Testis (tissue), 3 donors: Measurements from ENCODE around the gene BARHL2. TPM values are rescaled to one million over a fixed set of nuclear protein-coding genes. Genes with fewer than 3 reads are reported as not detected.

ENCODE experiments used
- DNase-seq: peaks from one replicate; pipeline ENCODE4 v3.0.0-alpha.2; 2019
- H3K27ac ChIP-seq, 2 donors: fragments of 200-600 bp; sonication (generic); one replicate each; pipeline ENCODE4 v1.5.1; 2019
- H3K27me3 ChIP-seq: fragments of 200-600 bp; sonication (generic); one replicate; pipeline ENCODE4 v1.5.1; 2019
- H3K36me3 ChIP-seq: fragments of 200-600 bp; sonication (generic); one replicate; pipeline ENCODE4 v1.5.1; 2017; ENCODE audit warnings: low read depth; ENCODE audit errors: missing control alignments
- H3K4me1 ChIP-seq: fragments of 200-600 bp; sonication (generic); one replicate; pipeline ENCODE4 v1.5.1; 2019
- H3K4me3 ChIP-seq, 2 donors: fragments of 200-600 bp; sonication (generic); one replicate each; pipeline ENCODE4 v1.5.1; 2017 to 2019
- H3K9me3 ChIP-seq: fragments of 200-600 bp; sonication (generic); one replicate; pipeline ENCODE4 v1.5.1; 2017
- CTCF ChIP-seq, 3 experiments: fragments of 450-650 bp in 2 of 3; fragments of 200-600 bp in 1 of 3; sonication (generic) in 1 of 3; IDR thresholded peaks; one replicate each; pipeline ENCODE4 v1.5.1; 2016 to 2019; ENCODE audit warnings: antibody characterized with exemption in 3 of 3, mild to moderate bottlenecking in 2 of 3, moderate library complexity in 1 of 3
- POLR2A ChIP-seq: fragments of 450-650 bp; IDR thresholded peaks from one replicate; pipeline ENCODE4 v1.6.1; 2017; ENCODE audit warnings: antibody characterized with exemption, mild to moderate bottlenecking, moderate library complexity
- WGBS, 2 donors: methylation state at CpG; one replicate each; pipeline ENCODE4 v1.1.5; 2018; 5-methylcytosine and 5-hydroxymethylcytosine counted together
- intact Hi-C: fragments of 100-400 bp; cut with DNase I; formaldehyde crosslinking; loops from one replicate; pipeline ENCODE4 v1.15.1; 2023; ENCODE audit warnings: low total_unique reads
- polyA plus RNA-seq: library from polyadenylated mRNA; stranded (reverse); fragments of 350-450 nt; fragmentation: Illumina TruSeq; extraction: RNeasy Lipid Tissue Mini Kit (QIAGEN cat#74804); gene quantifications from one replicate; pipeline ENCODE4 v1.2.3, GENCODE V29; 2014; ENCODE audit warnings: low read depth, low replicate concordance; ENCODE audit not compliant: insufficient read depth
- total RNA-seq, 2 donors: library from RNA; depleted of rRNA; stranded (reverse); fragments of >200 nt; gene quantifications; one replicate each; pipeline ENCODE4 v1.2.3, GENCODE V29; 2016

BARHL2 gene
- total and polyA plus RNA-seq, 3 donors from 2014 or later: 3.5 to 6.3 (median 5.6) TPM

- no peak for TF ChIP-seq CTCF (IDR thresholded peaks at IDR 0.05)
- no peak for TF ChIP-seq POLR2A
- DNase-seq: no peak
- intact Hi-C loops: no loop called here
- no peaks in the 10 kb centered on the region for H3K36me3 ChIP-seq
- no peaks in the 10 kb centered on the region for H3K9me3 ChIP-seq
- H3K27me3 ChIP-seq: no peaks in the 10 kb centered on the region
- H3K4me1 ChIP-seq: peaks cover 10% of the 10 kb centered on the region
- H3K4me3 ChIP-seq: no peak overlapping the region
- no peak overlapping the region for H3K27ac ChIP-seq
- 2 to 4% methylated on average over 24 to 41 of the region's 41 CpGs for WGBS, 2 donors
Observed at GRCh38 chr1:90710579-90711536, 6.2 kb downstream of the BARHL2 start.

GRCh38 chr1:90709535-90709934, 7.6 kb downstream of the BARHL2 start:
- Histone ChIP-seq H3K36me3 (no peaks in the 10 kb centered on the region), H3K4me1 (peaks cover 10% of the 10 kb centered on the region), H3K27me3 (no peaks in the 10 kb centered on the region), H3K27ac (no peak overlapping the region), H3K4me3 (no peak overlapping the region), H3K9me3 (no peaks in the 10 kb centered on the region)
- intact Hi-C loops: no loop called here
- no peak for DNase-seq
- TF ChIP-seq CTCF (IDR thresholded peaks at IDR 0.05) (no peak), POLR2A (no peak)
- 69 to 72% methylated on average over 2 of the region's 2 CpGs for WGBS, 2 donors

GRCh38 chr1:90708826-90709225, 8.3 kb downstream of the BARHL2 start:
- TF ChIP-seq POLR2A (no peak), CTCF (IDR thresholded peaks at IDR 0.05) (no peak)
- peaks cover 10% of the 10 kb centered on the region for H3K4me1 ChIP-seq
- H3K4me3 ChIP-seq: no peak overlapping the region
- H3K27ac ChIP-seq: no peak overlapping the region
- WGBS, 2 donors: 0 to 18% methylated on average over 2 of the region's 2 CpGs
- no peaks in the 10 kb centered on the region for H3K9me3 ChIP-seq
- intact Hi-C loops: no loop called here
- H3K36me3 ChIP-seq: no peaks in the 10 kb centered on the region
- no peaks in the 10 kb centered on the region for H3K27me3 ChIP-seq
- DNase-seq: no peak

- Histone ChIP-seq H3K27me3 (no peaks in the 10 kb centered on the region), H3K4me1 (peaks cover 10% of the 10 kb centered on the region), H3K27ac (no peak overlapping the region)
Observed at GRCh38 chr1:90708236-90708786, 8.8 kb downstream of the BARHL2 start.

More at GRCh38 chr1:90708236-90708786, 8.8 kb downstream of the BARHL2 start:
- no peak for TF ChIP-seq CTCF (IDR thresholded peaks at IDR 0.05)
- TF ChIP-seq POLR2A: no peak
- H3K36me3 ChIP-seq: no peaks in the 10 kb centered on the region
- 4 to 10% methylated on average over 6 of the region's 6 CpGs for WGBS, 2 donors
- no peak overlapping the region for H3K4me3 ChIP-seq
- DNase-seq: no peak
- H3K9me3 ChIP-seq: no peaks in the 10 kb centered on the region
- intact Hi-C loops: no loop called here
